Measurements from ENCODE around the gene ITPKB. TPM values are rescaled to one million over a fixed set of nuclear protein-coding genes. Genes with fewer than 3 reads are reported as not detected.

Gene ITPKB
- total RNA-seq, 2 experiments from 2014 or later = 37.5 to 38.5 TPM

GRCh38 chr1:226588484-226588883 is 150.6 kb downstream of the ITPKB start:
- Mint-ChIP-seq H3K4me3 (no peak overlapping the region), H3K4me1 (ENCODE audit: low read depth) (no peaks in the 10 kb centered on the region), H3K36me3 (no peaks in the 10 kb centered on the region), H3K27me3 (no peaks in the 10 kb centered on the region), H3K9me3 (no peaks in the 10 kb centered on the region), H3K27ac (no peak overlapping the region)
- ChIA-PET POLR2A (no interaction called here), CTCF (no interaction called here)
- intact Hi-C loops (cut with micrococcal nuclease) = no loop called here
- DNase-seq = no peak

DNA sequence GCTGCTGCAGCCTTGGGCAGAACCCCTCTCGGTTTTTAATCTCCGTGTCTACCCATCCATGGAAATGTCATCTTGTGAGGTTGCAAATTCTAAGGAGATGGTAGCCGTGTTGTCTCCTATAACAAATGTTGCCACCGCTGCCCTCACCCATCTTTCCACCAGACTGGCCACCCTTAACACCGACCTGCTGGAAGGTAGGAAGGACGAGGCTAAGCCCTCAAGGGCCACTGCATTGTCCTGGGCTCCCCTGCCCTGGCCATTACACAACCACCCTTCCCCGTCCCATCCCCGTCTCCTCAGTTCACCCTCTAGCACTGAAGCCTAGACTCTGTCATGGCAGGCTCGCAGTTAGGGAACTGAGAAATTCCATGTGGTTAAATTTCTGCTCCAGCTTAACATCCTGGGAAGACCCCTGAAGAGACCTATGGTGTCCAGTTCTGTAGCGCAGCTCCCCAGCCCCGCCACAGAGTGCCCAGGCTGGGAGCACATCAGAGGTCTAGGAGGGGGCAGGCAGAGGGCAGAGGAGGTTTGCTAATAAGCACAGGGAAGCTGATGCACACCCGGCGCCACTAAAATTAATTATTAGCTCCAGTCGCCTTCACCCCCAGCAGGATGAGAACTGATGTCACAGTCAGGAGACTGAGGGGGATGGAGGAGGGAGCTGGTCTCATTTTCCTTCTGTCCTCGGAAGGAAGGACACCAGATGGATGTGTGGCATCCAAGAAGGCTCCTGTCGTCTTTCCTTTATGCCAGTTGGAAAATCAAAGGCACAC is 152.2 kb downstream of the ITPKB start:
- no peak overlapping the region for H3K27ac Mint-ChIP-seq
- no peaks in the 10 kb centered on the region for H3K4me1 Mint-ChIP-seq (ENCODE audit: low read depth)
- no peaks in the 10 kb centered on the region for H3K36me3 Mint-ChIP-seq
- H3K9me3 Mint-ChIP-seq = no peaks in the 10 kb centered on the region
- POLR2A ChIA-PET = no interaction called here
- CTCF ChIA-PET = interaction anchor here (1.0 to 1.5 kb wide), 2 partner anchors 22 to 40 kb away, joined by 3 to 8 read pairs; no protein-coding TSS in a partner anchor
- intact Hi-C loops (cut with micrococcal nuclease) = no loop called here
- DNase-seq = no peak
- no peaks in the 10 kb centered on the region for H3K27me3 Mint-ChIP-seq
- no peak overlapping the region for H3K4me3 Mint-ChIP-seq

DNA sequence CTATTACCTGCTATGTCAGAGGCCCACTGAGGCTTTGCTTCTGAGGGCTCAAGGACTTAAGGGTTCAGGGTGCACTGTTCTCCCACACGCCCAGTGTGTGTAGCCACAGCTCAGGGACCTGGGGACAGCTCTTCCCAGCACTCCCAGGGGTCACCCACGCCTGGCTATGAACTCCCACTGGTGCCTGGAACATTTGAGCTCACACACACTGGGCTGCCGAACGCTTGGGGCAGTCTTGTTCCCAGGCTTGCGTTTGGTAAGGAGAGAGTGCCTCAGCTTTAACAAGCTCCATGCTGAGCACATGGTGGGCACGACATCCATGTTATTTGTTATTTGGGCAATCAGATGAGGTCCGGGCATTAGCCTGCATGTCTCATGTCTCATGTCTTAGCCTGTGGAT is 153.0 kb downstream of the ITPKB start:
- POLR2A ChIA-PET = no interaction called here
- CTCF ChIA-PET = interaction anchor here (1.5 to 1.6 kb wide), 2 partner anchors 18 to 22 kb away, joined by 4 to 8 read pairs; no protein-coding TSS in a partner anchor
- no peaks in the 10 kb centered on the region for H3K4me1 Mint-ChIP-seq (ENCODE audit: low read depth)
- no peak overlapping the region for H3K4me3 Mint-ChIP-seq
- no peak overlapping the region for H3K27ac Mint-ChIP-seq
- no peaks in the 10 kb centered on the region for H3K9me3 Mint-ChIP-seq
- no peak for DNase-seq
- H3K36me3 Mint-ChIP-seq = no peaks in the 10 kb centered on the region
- intact Hi-C loops (cut with micrococcal nuclease) = no loop called here
- H3K27me3 Mint-ChIP-seq = no peaks in the 10 kb centered on the region

GRCh38 chr1:226584164-226584563 is 154.9 kb downstream of the ITPKB start:
- Mint-ChIP-seq H3K9me3 (no peaks in the 10 kb centered on the region), H3K27me3 (no peaks in the 10 kb centered on the region), H3K4me1 (ENCODE audit: low read depth) (no peaks in the 10 kb centered on the region), H3K4me3 (no peak overlapping the region), H3K27ac (no peak overlapping the region), H3K36me3 (no peaks in the 10 kb centered on the region)
- intact Hi-C loops (cut with micrococcal nuclease) = no loop called here
- no peak for DNase-seq
- POLR2A ChIA-PET = no interaction called here
- CTCF ChIA-PET = interaction anchor here (1.6 kb wide), 1 partner anchor 20 kb away, joined by 4 read pairs; no protein-coding TSS in a partner anchor

GRCh38 chr1:226582966-226583365 is 156.1 kb downstream of the ITPKB start:
- Mint-ChIP-seq H3K9me3 (no peaks in the 10 kb centered on the region), H3K36me3 (no peaks in the 10 kb centered on the region), H3K27ac (no peak overlapping the region), H3K4me1 (ENCODE audit: low read depth) (no peaks in the 10 kb centered on the region), H3K4me3 (no peak overlapping the region), H3K27me3 (no peaks in the 10 kb centered on the region)
- DNase-seq = no peak
- ChIA-PET CTCF (interaction anchor here (1.3 kb wide), 1 partner anchor 26 kb away, joined by 7 read pairs; no protein-coding TSS in a partner anchor), POLR2A (no interaction called here)
- intact Hi-C loops (cut with micrococcal nuclease) = no loop called here

Other genes with a start within 250 kb of the ITPKB start
- not detected for gene STUM, start 190.5 kb downstream of the ITPKB start, total RNA-seq
- 1 to 10 TPM; 4.5 to 5.3 TPM for gene PSEN2, start 131.3 kb upstream of the ITPKB start, total RNA-seq
- gene COQ8A, start 201.0 kb upstream of the ITPKB start, total RNA-seq = 10 to 100 TPM; 19.8 to 22.2 TPM

Measured in activated CD4-positive, alpha-beta memory T cell treated with anti-CD3 and anti-CD28 coated beads for 36 hours (primary cell).